Measurements from ENCODE around the gene PAPOLA.

PAPOLA gene

GRCh38 chr14:96568621-96569020, 66.4 kb downstream of the PAPOLA start:
- no peak for DNase-seq

GRCh38 chr14:96571311-96571710, 69.1 kb downstream of the PAPOLA start:
- DNase-seq, result no peak

GRCh38 chr14:96573473-96574100, 71.4 kb downstream of the PAPOLA start:
- DNase-seq, result no peak

GRCh38 chr14:96574171-96574632, 72.0 kb downstream of the PAPOLA start:
- DNase-seq, result no peak

GRCh38 chr14:96574633-96575632, 72.8 kb downstream of the PAPOLA start:
- no peak for DNase-seq

- DNase-seq, result no peak
Observed at GRCh38 chr14:96576359-96576758, 74.2 kb downstream of the PAPOLA start.

- DNase-seq, result no peak
Observed at GRCh38 chr14:96576937-96577336, 74.8 kb downstream of the PAPOLA start.

GRCh38 chr14:96578619-96579018, 76.4 kb downstream of the PAPOLA start:
- DNase-seq, result no peak

GRCh38 chr14:96579358-96579757, 77.2 kb downstream of the PAPOLA start:
- DNase-seq, result no peak

GRCh38 chr14:96579855-96580254, 77.7 kb downstream of the PAPOLA start:
- no peak for DNase-seq

GRCh38 chr14:96580566-96580965, 78.4 kb downstream of the PAPOLA start:
- no peak for DNase-seq

GRCh38 chr14:96581026-96581425, 78.8 kb downstream of the PAPOLA start:
- DNase-seq, result no peak

- DNase-seq, result no peak
Observed at GRCh38 chr14:96581902-96582301, 79.7 kb downstream of the PAPOLA start.

GRCh38 chr14:96582411-96582961, 80.3 kb downstream of the PAPOLA start:
- DNase-seq, result no peak

GRCh38 chr14:96582995-96583394, 80.8 kb downstream of the PAPOLA start:
- no peak for DNase-seq

GRCh38 chr14:96583569-96584041, 81.4 kb downstream of the PAPOLA start:
- DNase-seq, result no peak

GRCh38 chr14:96584199-96584906, 82.2 kb downstream of the PAPOLA start:
- peak; percentile 69 for DNase-seq

- no peak for DNase-seq
Observed at GRCh38 chr14:96584907-96585671, 82.9 kb downstream of the PAPOLA start.

GRCh38 chr14:96585672-96586013, 83.5 kb downstream of the PAPOLA start:
- no peak for DNase-seq

GRCh38 chr14:96586056-96586455, 83.9 kb downstream of the PAPOLA start:
- peak; percentile 13 for DNase-seq

- peak; percentile 37 for DNase-seq
Observed at GRCh38 chr14:96586921-96587822, 85.0 kb downstream of the PAPOLA start.

All from right forelimb (tissue), 1 donor.